Stimulated activated CD4-positive, alpha-beta T cell treated with anti-CD3 and anti-CD28 coated beads, Interleukin-4, amount 100 ng/mL, for 24 hours (primary cell): ENCODE measurements around the gene ZNF484.
"Not testable (repeated sequence)": the region's sequence is repeated elsewhere in the genome, so short reads cannot be mapped to it uniquely, and the experiment has no call there.

ENCODE experiments used
- DNase-seq: peaks from one replicate; pipeline ENCODE4 v3.0.0-alpha.2; 2020

Gene ZNF484

GRCh38 chr9:92857236-92857635, 20.6 kb downstream of the ZNF484 start:
- no peak for DNase-seq

GRCh38 chr9:92853716-92854115, 24.1 kb downstream of the ZNF484 start:
- no peak for DNase-seq

GRCh38 chr9:92850898-92851297, 26.9 kb downstream of the ZNF484 start:
- no peak for DNase-seq

- not testable (repeated sequence) for DNase-seq
Measured at GRCh38 chr9:92848740-92849139, 29.1 kb downstream of the ZNF484 start.

- no peak for DNase-seq
Measured at GRCh38 chr9:92846662-92847145, 31.1 kb downstream of the ZNF484 start.

GRCh38 chr9:92838411-92838810, 39.4 kb downstream of the ZNF484 start:
- DNase-seq, result not testable (repeated sequence)

- DNase-seq, result no peak
Measured at GRCh38 chr9:92837191-92837590, 40.6 kb downstream of the ZNF484 start.

GRCh38 chr9:92829420-92829819, 48.4 kb downstream of the ZNF484 start:
- no peak for DNase-seq

GRCh38 chr9:92825065-92825464, 52.8 kb downstream of the ZNF484 start:
- DNase-seq, result not testable (repeated sequence)

- no peak for DNase-seq
Measured at GRCh38 chr9:92820964-92821363, 56.9 kb downstream of the ZNF484 start.

- not testable (repeated sequence) for DNase-seq
Measured at GRCh38 chr9:92819898-92820297, 57.9 kb downstream of the ZNF484 start.

GRCh38 chr9:92809629-92810326, 68.1 kb downstream of the ZNF484 start:
- DNase-seq, result not testable (repeated sequence)

- peak; percentile 49 for DNase-seq
Measured at GRCh38 chr9:92808726-92809451, 68.9 kb downstream of the ZNF484 start.

GRCh38 chr9:92807757-92808725, 69.8 kb downstream of the ZNF484 start:
- peak; percentile 20 for DNase-seq

GRCh38 chr9:92807031-92807756, 70.6 kb downstream of the ZNF484 start:
- no peak for DNase-seq

- no peak for DNase-seq
Measured at GRCh38 chr9:92804727-92805126, 73.1 kb downstream of the ZNF484 start.

- no peak for DNase-seq
Measured at GRCh38 chr9:92798358-92798757, 79.5 kb downstream of the ZNF484 start.

GRCh38 chr9:92796337-92796804, 81.5 kb downstream of the ZNF484 start:
- not testable (repeated sequence) for DNase-seq

GRCh38 chr9:92795598-92796336, 82.1 kb downstream of the ZNF484 start:
- no peak for DNase-seq
